HUDEP-2 (cell line): Measurements from ENCODE around the gene RPL5.
A peak's percentile ranks its signal among the peaks of the same experiment; 100 is the strongest.

Experiments
- DNase-seq, 76 experiments: peaks; one replicate each; lab custom pipeline; 2025; ENCODE audit not compliant: unreplicated experiment in 76 of 76; lab: John Stamatoyannopoulos, UW

RPL5 gene

GRCh38 chr1:92851729-92852128 lies 19.9 kb downstream of the RPL5 start:
- peak in 73 of 76 experiments; percentile 28 to 91 (median 66) for DNase-seq

GRCh38 chr1:92853299-92853698 lies 21.5 kb downstream of the RPL5 start:
- no peak for DNase-seq

GRCh38 chr1:92854101-92854785 lies 22.4 kb downstream of the RPL5 start:
- DNase-seq, result peak in 62 of 76 experiments; percentile 5 to 82 (median 48)

GRCh38 chr1:92855236-92855635 lies 23.4 kb downstream of the RPL5 start:
- no peak for DNase-seq

GRCh38 chr1:92857817-92858216 lies 26.0 kb downstream of the RPL5 start:
- DNase-seq, result no peak

- DNase-seq, result peak in 52 of 76 experiments; percentile 2 to 81 (median 59)
Observed at GRCh38 chr1:92858564-92859399, 26.9 kb downstream of the RPL5 start.

GRCh38 chr1:92859400-92860039 lies 27.7 kb downstream of the RPL5 start:
- no peak for DNase-seq

- DNase-seq, result no peak
Observed at GRCh38 chr1:92862605-92863004, 30.8 kb downstream of the RPL5 start.

GRCh38 chr1:92864131-92864530 lies 32.3 kb downstream of the RPL5 start:
- no peak for DNase-seq

- no peak for DNase-seq
Observed at GRCh38 chr1:92870591-92870990, 38.8 kb downstream of the RPL5 start.

- DNase-seq, result no peak
Observed at GRCh38 chr1:92872719-92873118, 40.9 kb downstream of the RPL5 start.

- DNase-seq, result no peak
Observed at GRCh38 chr1:92874987-92875386, 43.1 kb downstream of the RPL5 start.

GRCh38 chr1:92876351-92876750 lies 44.5 kb downstream of the RPL5 start:
- no peak for DNase-seq

GRCh38 chr1:92877081-92877711 lies 45.4 kb downstream of the RPL5 start:
- DNase-seq, result no peak

GRCh38 chr1:92877792-92878191 lies 46.0 kb downstream of the RPL5 start:
- DNase-seq, result peak in 4 of 76 experiments; percentile 4 to 10 (median 10)

- DNase-seq, result no peak
Observed at GRCh38 chr1:92879316-92879968, 47.6 kb downstream of the RPL5 start.

GRCh38 chr1:92881391-92881790 lies 49.6 kb downstream of the RPL5 start:
- no peak for DNase-seq

GRCh38 chr1:92882819-92883218 lies 51.0 kb downstream of the RPL5 start:
- no peak for DNase-seq

- no peak for DNase-seq
Observed at GRCh38 chr1:92883297-92883696, 51.5 kb downstream of the RPL5 start.

GRCh38 chr1:92884195-92884594 lies 52.4 kb downstream of the RPL5 start:
- DNase-seq, result no peak
